ENCODE data around the gene RBM23.

GRCh38 chr14:22845821-22846625 is 72.9 kb downstream of the RBM23 start:
- no peak for TF ChIP-seq CTCF (IDR thresholded peaks at IDR 0.05)
- TF ChIP-seq EZH2 (IDR thresholded peaks at IDR 0.05), result no peak
- no peak for TF ChIP-seq EZH2phosphoT487 (IDR thresholded peaks at IDR 0.05)
